HepG2 (cell line): Measurements from ENCODE around the gene BRMS1. TPM values are rescaled to one million over a fixed set of nuclear protein-coding genes. Genes with fewer than 3 reads are reported as not detected.
A peak's percentile ranks its signal among the peaks of the same experiment; 100 is the strongest.

Experiments
- ATAC-seq: fragments of 200-7000 bp; cut with Tn5 transposase; 3 replicates; pipeline ENCODE4 v1.9.1; 2020; ENCODE audit warnings: mild to moderate bottlenecking, moderate library complexity
- BruUV-seq: library from RNA; stranded (reverse); fragments of 400-500 nt; replicated peaks from 2 replicates; lab custom pipeline; 2021; lab: Mats Ljungman, UMichigan
- CTCF ChIA-PET: fragments of 300-600 bp; formaldehyde crosslinking; extraction: SDS; loops from one replicate; lab custom pipeline; 2021; ENCODE audit warnings: low total read pairs, inconsistent platforms, low intra/inter-chr PET ratio; lab: Yijun Ruan, JAX
- POLR2A ChIA-PET: fragments of 350-600 bp; sonication (Branson Sonifier 250); formaldehyde crosslinking; loops from one replicate; lab custom pipeline; 2020; ENCODE audit warnings: antibody characterized with exemption, inconsistent platforms; lab: Yijun Ruan, JAX
- DNase-seq: peaks from one replicate; pipeline ENCODE4 v3.0.0-alpha.2; 2015; ENCODE audit warnings: low spot score
- FAIRE-seq: peaks from 3 replicates; lab custom pipeline; 2011; peaks lifted over from hg19 to GRCh38; lab: Jason Lieb, UNC
- H2AFZ ChIP-seq: one replicate; pipeline ENCODE4 v1.6.1; 2011; ENCODE audit warnings: low read length, inconsistent platforms
- H3K27ac ChIP-seq: fragments of 300-600 bp; 3 replicates; pipeline ENCODE4 v1.8.0; 2011; ENCODE audit warnings: mixed run types, mild to moderate bottlenecking, mixed read lengths, low read length, inconsistent platforms; ENCODE audit not compliant: insufficient read depth; ENCODE audit errors: extremely low read length
- H3K27me3 ChIP-seq, 2 experiments: fragments of 200-600 bp in 1 of 2; 2 replicates in 1 of 2; 3 replicates in 1 of 2; pipeline versions ENCODE4 v1.6.0 to v1.8.0; 2011; ENCODE audit warnings: low read length in 2 of 2, mild to moderate bottlenecking in 2 of 2, moderate library complexity in 2 of 2, inconsistent platforms in 1 of 2; ENCODE audit not compliant: insufficient read depth in 2 of 2, control insufficient read depth in 1 of 2
- H3K36me3 ChIP-seq, 2 experiments: fragments of 200-600 bp in 1 of 2; replicated peaks in 1 of 2; 2 replicates in 1 of 2; 3 replicates in 1 of 2; pipeline versions ENCODE4 v1.5.1 to v1.8.0; 2011; ENCODE audit warnings: low read length in 2 of 2, inconsistent platforms in 1 of 2; ENCODE audit not compliant: insufficient read depth in 2 of 2, control insufficient read depth in 1 of 2
- H3K4me1 ChIP-seq: 2 replicates; pipeline ENCODE4 v1.5.1; 2012; ENCODE audit warnings: low read length, inconsistent platforms; ENCODE audit not compliant: insufficient read depth
- H3K4me2 ChIP-seq: 2 replicates; pipeline ENCODE4 v1.6.0; 2011; ENCODE audit warnings: low read depth, low read length, inconsistent platforms
- H3K4me3 ChIP-seq, 3 experiments: fragments of 200-600 bp in 1 of 3; sonication (generic), shearing (Covaris generic) in 1 of 3; replicated peaks in 1 of 3; 2 replicates each; pipeline ENCODE4 v1.5.1; 2011 to 2016; ENCODE audit warnings: low read length in 3 of 3, inconsistent platforms in 2 of 3, low read depth in 2 of 3, mild to moderate bottlenecking in 2 of 3, control low read depth in 1 of 3, mixed read lengths in 1 of 3; ENCODE audit not compliant: insufficient read depth in 1 of 3
- H3K79me2 ChIP-seq: one replicate; pipeline ENCODE4 v1.6.1; 2011; ENCODE audit warnings: low read length, inconsistent platforms; ENCODE audit not compliant: insufficient read depth
- H3K9ac ChIP-seq: 2 replicates; pipeline ENCODE4 v1.6.0; 2011; ENCODE audit warnings: mild to moderate bottlenecking, low read depth, low read length, inconsistent platforms; ENCODE audit not compliant: insufficient read depth
- H3K9me3 ChIP-seq: 2 replicates; pipeline ENCODE4 v1.5.1; 2012; ENCODE audit warnings: mild to moderate bottlenecking, low read length
- H4K20me1 ChIP-seq: 2 replicates; pipeline ENCODE4 v1.6.0; 2011; ENCODE audit warnings: inconsistent platforms, mild to moderate bottlenecking, low read length, moderate library complexity; ENCODE audit not compliant: insufficient read depth
- AGO2 ChIP-seq: fragments of 200-400 bp; formaldehyde crosslinking; optimal IDR thresholded peaks from 2 replicates; pipeline ENCODE3; 2017; ENCODE audit warnings: mild to moderate bottlenecking, low read depth, low read length, moderate library complexity
- CAMTA2 ChIP-seq: sonication (generic); formaldehyde crosslinking; IDR thresholded peaks from 2 replicates; pipeline ENCODE4 v1.4.0; 2020; ENCODE audit warnings: mild to moderate bottlenecking, missing genetic modification reagents, borderline replicate concordance
- CHD4 ChIP-seq: fragments of 200-600 bp; sonication (generic); IDR thresholded peaks from 2 replicates; pipeline ENCODE4 v1.7.0; 2017; ENCODE audit warnings: mild to moderate bottlenecking, low read length, borderline replicate concordance
- GPBP1L1 ChIP-seq: sonication (generic); formaldehyde crosslinking; IDR thresholded peaks from 2 replicates; pipeline ENCODE4 v1.5.0; 2020; ENCODE audit warnings: mild to moderate bottlenecking, missing genetic modification reagents
- MBD4 ChIP-seq: IDR thresholded peaks from 2 replicates; pipeline ENCODE4 v1.6.1; 2012; ENCODE audit warnings: low read length, inconsistent platforms, borderline replicate concordance
- MED1 ChIP-seq: sonication (generic); formaldehyde crosslinking; IDR thresholded peaks from 2 replicates; pipeline ENCODE4 v1.4.0; 2020; ENCODE audit warnings: missing genetic modification reagents
- NCOR1 ChIP-seq: fragments of 200-600 bp; sonication (generic); IDR thresholded peaks from 2 replicates; pipeline ENCODE4 v1.7.0; 2017; ENCODE audit warnings: antibody characterized with exemption, low read length, borderline replicate concordance
- NFATC3 ChIP-seq: sonication (generic); formaldehyde crosslinking; IDR thresholded peaks from 2 replicates; pipeline ENCODE4 v1.5.1; 2020; ENCODE audit warnings: mild to moderate bottlenecking, missing genetic modification reagents
- RARA ChIP-seq: IDR thresholded peaks from 2 replicates; pipeline ENCODE4 v1.6.1; 2016; ENCODE audit warnings: missing genetic modification reagents, missing compliant biosample characterization
- RCOR2 ChIP-seq: IDR thresholded peaks from 2 replicates; pipeline ENCODE4 v1.6.1; 2016; ENCODE audit warnings: missing biosample characterization, missing genetic modification reagents
- RXRB ChIP-seq: IDR thresholded peaks from 2 replicates; pipeline ENCODE4 v1.6.1; 2016; ENCODE audit warnings: borderline replicate concordance, missing genetic modification reagents, missing compliant biosample characterization
- TBX2 ChIP-seq: sonication (generic); formaldehyde crosslinking; IDR thresholded peaks from 2 replicates; pipeline ENCODE4 v1.5.0; 2020; ENCODE audit warnings: missing genetic modification reagents, mild to moderate bottlenecking, borderline replicate concordance
- XBP1 ChIP-seq: sonication (generic); formaldehyde crosslinking; IDR thresholded peaks from 2 replicates; pipeline ENCODE4 v1.5.0; 2020; ENCODE audit warnings: missing genetic modification reagents
- ZMYM3 ChIP-seq: sonication (generic); formaldehyde crosslinking; IDR thresholded peaks from 2 replicates; pipeline ENCODE4 v1.5.1; 2020; ENCODE audit warnings: mild to moderate bottlenecking, missing genetic modification reagents
- ZNF576 ChIP-seq: sonication (generic); formaldehyde crosslinking; IDR thresholded peaks from 2 replicates; pipeline ENCODE4 v1.4.0; 2020; ENCODE audit warnings: mild to moderate bottlenecking, missing genetic modification reagents
- ZNF629 ChIP-seq: sonication (generic); formaldehyde crosslinking; conservative IDR thresholded peaks from 2 replicates; pipeline ENCODE4 v1.5.0; 2020; ENCODE audit warnings: missing genetic modification reagents
- WGBS: methylation state at CpG from one replicate; pipeline ENCODE4 v1.1.6; 2017; ENCODE audit warnings: low lambda C conversion rate; 5-methylcytosine and 5-hydroxymethylcytosine counted together
- in situ Hi-C: cut with HindIII; loops from 2 replicates; pipeline ENCODE4 v1.10.0; 2017; ENCODE audit warnings: low pct_unique_long_range_greater_than_20kb; ENCODE audit not compliant: extremely low pct_ligation_motif_present
- intact Hi-C: fragments of 100-400 bp; cut with micrococcal nuclease; formaldehyde crosslinking; loops from one replicate; pipeline ENCODE4 v1.10.0; 2022; ENCODE audit not compliant: unreplicated experiment
- polyA plus RNA-seq, 8 experiments: library from polyadenylated mRNA; depleted of rRNA in 3 of 8; stranded (reverse) in 7 of 8; unstranded in 1 of 8; fragments of >200 nt; fragmentation: Illumina TruSeq in 4 of 8; extraction: Trizol in 4 of 8; gene quantifications; 2 replicates each; pipeline versions ENCODE4 v1.2.1 to v1.2.3, GENCODE V29; 2011 to 2016; ENCODE audit warnings: low read depth in 4 of 8, missing spikeins in 1 of 8, mixed read lengths in 1 of 8; ENCODE audit not compliant: insufficient read depth in 1 of 8
- total RNA-seq, 5 experiments: library from RNA; depleted of rRNA; stranded (reverse); fragments of >200 nt; fragmentation: Illumina TruSeq; extraction: Trizol; gene quantifications; 2 replicates each; pipeline ENCODE4 v1.2.3, GENCODE V29; 2016; ENCODE audit warnings: low read depth in 1 of 5

BRMS1 gene
- total and polyA plus RNA-seq, 2 of the 13 experiments (the other 11 are each of a cell fraction or from before 2014, with no cell fraction given) = 15.8 to 55.7 TPM

- Histone ChIP-seq H3K4me1 (peaks cover 34% of the 10 kb centered on the region), H3K36me3 (peaks cover 10 to 24% of the 10 kb centered on the region in 2 experiments; a peak in 4 of 5 replicates), H2AFZ (no peak overlapping the region), H3K9ac (no peak overlapping the region), H3K27ac (no peak overlapping the region), H3K4me3 (no peak overlapping the region), H4K20me1 (no peaks in the 10 kb centered on the region), H3K9me3 (no peaks in the 10 kb centered on the region), H3K4me2 (no peak overlapping the region), H3K27me3 (no peaks in the 10 kb centered on the region), H3K79me2 (no peaks in the 10 kb centered on the region)
- no TSS peak for BruUV-seq
- no peak for DNase-seq
- intact Hi-C loops = no loop called here
- TF ChIP-seq MED1 (CRISPR knock-in tag) = no peak
- no peak for TF ChIP-seq CAMTA2 (CRISPR knock-in tag)
- no peak for TF ChIP-seq NFATC3 (CRISPR knock-in tag)
- TF ChIP-seq ZMYM3 (CRISPR knock-in tag) = 0 out of 2 replicates have a peak, but pooled peaks have one; percentile 40
- no peak for TF ChIP-seq GPBP1L1
- no peak for TF ChIP-seq MBD4
- no peak for TF ChIP-seq RCOR2 (CRISPR knock-in tag)
- no peak for TF ChIP-seq TBX2 (CRISPR knock-in tag)
- peak; percentile 37; the same call in 1 of the 2 replicates for TF ChIP-seq CHD4
- TF ChIP-seq ZNF576 = no peak
- TF ChIP-seq RARA = no peak
- TF ChIP-seq XBP1 (CRISPR knock-in tag) = no peak
- TF ChIP-seq AGO2 = peak; percentile 63
- peak; percentile 79 for TF ChIP-seq ZNF629 (CRISPR knock-in tag)
- no peak for TF ChIP-seq NCOR1
- no peak for TF ChIP-seq RXRB
- WGBS = 88% methylated on average over 9 of the region's 9 CpGs
- ATAC-seq = no peak
- ChIA-PET POLR2A (interaction anchor here (2.0 kb wide), 1 partner anchor 11 kb away, joined by 5 read pairs; no protein-coding TSS in a partner anchor), CTCF (no interaction called here)
- in situ Hi-C loops = no loop called here
- no peak for FAIRE-seq
Measured at GRCh38 chr11:66362481-66363147, 17.7 kb upstream of the BRMS1 start.
